Activated CD8-positive, alpha-beta T cell treated with anti-CD3 and anti-CD28 coated beads, Interleukin-2, amount 10 ng/mL, durations not matched to agents 7 days and 5 days (primary cell): ENCODE measurements around the gene PRR20G. TPM values are rescaled to one million over a fixed set of nuclear protein-coding genes. Genes with fewer than 3 reads are reported as not detected.

ENCODE experiments used
- ATAC-seq: fragments of 150-1000 bp; cut with Tn5 transposase; one replicate; pipeline ENCODE4 v1.10.0; 2021; ENCODE audit warnings: moderate library complexity
- CTCF ChIA-PET: fragments of 350-600 bp; sonication (Branson Sonifier 250); formaldehyde crosslinking; loops from one replicate; lab custom pipeline; 2021; ENCODE audit warnings: antibody characterized with exemption; lab: Charles Lee
- POLR2A ChIA-PET: fragments of 350-600 bp; sonication (Branson Sonifier 250); formaldehyde crosslinking; loops from one replicate; lab custom pipeline; 2021; ENCODE audit warnings: antibody characterized with exemption; lab: Charles Lee
- DNase-seq: peaks from one replicate; pipeline ENCODE4 v3.0.0-alpha.2; 2020
- H3K27ac Mint-ChIP-seq: one replicate; pipeline ENCODE4 v1.8.0; 2021; ENCODE audit warnings: mild to moderate bottlenecking, mixed read lengths
- H3K27me3 Mint-ChIP-seq: one replicate; pipeline ENCODE4 v1.8.0; 2021; ENCODE audit warnings: low read depth, mixed read lengths
- H3K36me3 Mint-ChIP-seq: one replicate; pipeline ENCODE4 v1.8.0; 2021; ENCODE audit warnings: low read depth, mixed read lengths
- H3K4me1 Mint-ChIP-seq: one replicate; pipeline ENCODE4 v1.8.0; 2021; ENCODE audit warnings: low read depth, mixed read lengths
- H3K4me3 Mint-ChIP-seq: one replicate; pipeline ENCODE4 v1.8.0; 2021; ENCODE audit warnings: mild to moderate bottlenecking, mixed read lengths
- H3K9me3 Mint-ChIP-seq: one replicate; pipeline ENCODE4 v1.8.0; 2022; ENCODE audit warnings: mixed read lengths; ENCODE audit not compliant: insufficient read depth
- total RNA-seq, 2 experiments: library from RNA; stranded (reverse); gene quantifications; one replicate each; pipeline ENCODE4 v1.2.3, GENCODE V29; 2021

Gene PRR20G
- total RNA-seq, 2 experiments from 2014 or later = not detected

DNA sequence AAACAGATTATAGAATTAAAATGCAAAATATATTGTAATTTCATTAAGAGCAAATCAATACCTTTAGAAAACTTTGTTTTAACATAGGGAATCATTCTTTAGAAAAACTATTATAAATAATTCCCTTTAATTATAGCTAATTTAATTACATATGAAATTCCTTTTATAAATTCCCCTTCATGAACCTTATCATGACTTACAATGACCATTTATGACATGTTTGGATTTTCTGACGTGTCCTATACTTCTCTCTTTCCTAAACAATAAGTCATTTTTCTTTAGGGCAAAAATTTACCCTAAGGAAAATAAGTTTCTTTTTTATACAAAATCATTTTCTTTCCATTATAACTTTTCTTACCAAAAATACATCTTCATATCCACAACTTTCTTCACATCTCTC, 37.8 kb downstream of the PRR20G start:
- Mint-ChIP-seq H3K27me3 (no peaks in the 10 kb centered on the region), H3K36me3 (peaks cover 3% of the 10 kb centered on the region), H3K9me3 (peaks cover 23% of the 10 kb centered on the region), H3K4me3 (no peak overlapping the region), H3K4me1 (no peaks in the 10 kb centered on the region), H3K27ac (no peak overlapping the region)
- no peak for DNase-seq
- POLR2A ChIA-PET = no interaction called here
- no peak for ATAC-seq
- CTCF ChIA-PET = no interaction called here

DNA sequence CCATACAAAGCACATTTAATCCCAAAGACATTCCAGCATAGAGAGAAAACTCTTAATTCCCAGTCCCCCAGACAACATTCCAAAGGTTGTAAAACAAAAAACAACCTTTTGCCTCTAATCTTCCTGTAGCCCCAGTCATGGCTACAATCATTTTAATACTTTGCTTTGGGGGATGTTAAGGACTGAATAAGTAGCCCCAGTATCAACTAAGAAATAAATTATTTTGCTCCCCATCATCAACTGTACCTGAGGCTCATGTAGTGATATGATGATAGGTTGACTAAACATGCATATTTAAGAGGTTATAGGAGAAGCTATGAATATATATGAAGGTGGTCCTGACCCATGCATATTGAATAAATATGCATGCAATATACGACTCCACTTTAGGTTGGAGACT, 40.6 kb downstream of the PRR20G start:
- DNase-seq = no peak
- Mint-ChIP-seq H3K4me1 (no peaks in the 10 kb centered on the region), H3K27ac (no peak overlapping the region), H3K9me3 (peaks cover 27% of the 10 kb centered on the region), H3K4me3 (no peak overlapping the region), H3K36me3 (peaks cover 3% of the 10 kb centered on the region), H3K27me3 (peaks cover 3% of the 10 kb centered on the region)
- ATAC-seq = no peak
- ChIA-PET POLR2A (no interaction called here), CTCF (no interaction called here)

DNA sequence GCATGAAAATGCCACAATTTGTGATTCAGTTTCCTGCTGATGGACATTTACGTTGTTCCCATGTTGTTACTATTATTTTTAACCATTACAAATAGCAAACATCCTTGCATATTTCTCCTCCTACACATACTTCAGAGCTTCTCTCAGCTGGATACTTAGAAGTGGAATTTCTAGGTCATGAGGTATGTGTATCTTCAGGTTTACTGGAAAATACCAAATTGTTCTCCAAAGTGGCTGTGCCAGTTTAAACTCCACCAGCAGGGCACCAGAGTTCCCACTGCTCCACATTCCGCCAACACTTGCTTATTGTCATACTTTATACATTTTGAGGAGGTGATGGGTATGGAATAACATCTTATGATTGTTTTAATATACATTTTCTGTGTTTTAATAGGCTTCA, 49.2 kb downstream of the PRR20G start:
- Mint-ChIP-seq H3K27ac (no peak overlapping the region), H3K36me3 (no peaks in the 10 kb centered on the region), H3K4me1 (no peaks in the 10 kb centered on the region), H3K9me3 (peaks cover 12% of the 10 kb centered on the region), H3K27me3 (peaks cover 7% of the 10 kb centered on the region), H3K4me3 (no peak overlapping the region)
- ChIA-PET CTCF (no interaction called here), POLR2A (no interaction called here)
- ATAC-seq = no peak
- DNase-seq = no peak

DNA sequence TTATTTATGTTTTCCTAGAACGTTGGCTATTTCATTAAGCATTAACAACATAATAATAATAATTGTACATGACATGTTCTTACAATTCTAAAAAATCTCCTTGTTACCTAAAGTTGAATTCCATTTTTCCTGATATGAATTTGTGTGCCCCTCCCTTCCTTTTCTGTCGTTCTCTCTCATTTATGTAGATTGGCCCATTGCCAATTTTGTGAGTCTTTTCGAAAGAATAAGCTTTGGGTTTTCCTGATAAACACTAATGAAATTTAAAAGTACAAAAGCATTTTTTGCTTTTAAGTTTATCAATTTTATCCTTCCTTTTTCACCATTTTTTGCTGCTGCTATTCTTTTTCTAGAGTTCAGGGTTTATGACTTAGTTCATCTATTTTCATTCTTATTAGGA, 50.0 kb downstream of the PRR20G start:
- no peaks in the 10 kb centered on the region for H3K36me3 Mint-ChIP-seq
- CTCF ChIA-PET = no interaction called here
- H3K27me3 Mint-ChIP-seq = peaks cover 7% of the 10 kb centered on the region
- no peak overlapping the region for H3K4me3 Mint-ChIP-seq
- POLR2A ChIA-PET = no interaction called here
- DNase-seq (no peak), ATAC-seq (no peak)
- no peaks in the 10 kb centered on the region for H3K4me1 Mint-ChIP-seq
- no peak overlapping the region for H3K27ac Mint-ChIP-seq
- peaks cover 12% of the 10 kb centered on the region for H3K9me3 Mint-ChIP-seq

DNA sequence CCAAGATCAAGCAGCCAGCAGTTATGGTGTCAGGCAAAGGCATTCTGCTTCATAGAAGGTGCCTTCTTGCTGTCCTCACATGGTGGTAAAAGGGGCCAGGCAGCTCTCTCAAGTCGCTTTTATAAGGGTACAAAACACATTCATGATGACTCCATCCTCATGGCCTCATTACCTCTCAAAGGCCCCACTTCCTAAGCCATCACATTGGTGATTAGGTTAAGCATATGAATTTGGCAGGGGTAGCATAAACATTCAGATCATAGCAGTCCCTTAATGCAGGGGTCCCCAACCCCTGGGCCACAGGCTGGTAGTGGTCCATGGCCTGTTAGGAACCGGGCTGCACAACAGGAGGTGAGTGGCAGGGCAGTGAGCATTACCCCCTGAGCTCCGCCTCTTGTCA, 52.1 kb downstream of the PRR20G start:
- no peaks in the 10 kb centered on the region for H3K4me1 Mint-ChIP-seq
- no peaks in the 10 kb centered on the region for H3K36me3 Mint-ChIP-seq
- peaks cover 4% of the 10 kb centered on the region for H3K27me3 Mint-ChIP-seq
- DNase-seq (no peak), ATAC-seq (no peak)
- CTCF ChIA-PET = no interaction called here
- no peaks in the 10 kb centered on the region for H3K9me3 Mint-ChIP-seq
- no peak overlapping the region for H3K4me3 Mint-ChIP-seq
- H3K27ac Mint-ChIP-seq = no peak overlapping the region
- POLR2A ChIA-PET = interaction anchor here (0.8 kb wide), 1 partner anchor 1111 kb away, joined by 3 read pairs; no protein-coding TSS in a partner anchor

DNA sequence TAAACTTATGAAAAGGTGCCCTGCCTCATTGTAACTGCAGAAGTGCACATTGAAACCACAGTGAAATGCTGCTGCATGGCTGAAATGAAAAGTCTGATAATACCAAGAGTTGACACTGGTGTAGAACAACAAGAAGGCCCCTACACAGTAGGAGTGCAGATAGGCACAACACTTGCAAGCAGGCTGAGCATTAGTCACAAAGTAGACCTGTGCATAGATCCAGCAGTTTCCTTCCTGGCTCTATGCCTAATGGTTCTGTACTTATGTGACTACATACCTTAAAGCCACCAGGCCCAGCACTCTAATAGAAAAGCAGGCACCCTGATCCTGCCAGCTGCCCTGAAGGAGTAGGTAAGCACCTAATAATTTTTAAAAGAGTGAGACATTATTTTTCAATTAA, 53.1 kb downstream of the PRR20G start:
- ATAC-seq (no peak), DNase-seq (no peak)
- ChIA-PET POLR2A (no interaction called here), CTCF (no interaction called here)
- Mint-ChIP-seq H3K27me3 (peaks cover 4% of the 10 kb centered on the region), H3K36me3 (no peaks in the 10 kb centered on the region), H3K4me1 (no peaks in the 10 kb centered on the region), H3K9me3 (no peaks in the 10 kb centered on the region), H3K27ac (no peak overlapping the region), H3K4me3 (no peak overlapping the region)

Other genes starting within 250 kb of the PRR20G start
- gene PRR23E, start 94.9 kb downstream of the PRR20G start, total RNA-seq = not detected